Dedifferentiated amniotic fluid mesenchymal stem cell (primary cell): ENCODE data around the gene DEPP1.
A peak's percentile ranks its signal among the peaks of the same experiment; 100 is the strongest.

Experiments used
- DNase-seq: peaks from one replicate; pipeline ENCODE4 v3.0.0-alpha.2; 2016; ENCODE audit errors: extremely low spot score

Gene DEPP1

GRCh38 chr10:44993226-44993921, 14.8 kb upstream of the DEPP1 start:
- DNase-seq: no peak

DNA sequence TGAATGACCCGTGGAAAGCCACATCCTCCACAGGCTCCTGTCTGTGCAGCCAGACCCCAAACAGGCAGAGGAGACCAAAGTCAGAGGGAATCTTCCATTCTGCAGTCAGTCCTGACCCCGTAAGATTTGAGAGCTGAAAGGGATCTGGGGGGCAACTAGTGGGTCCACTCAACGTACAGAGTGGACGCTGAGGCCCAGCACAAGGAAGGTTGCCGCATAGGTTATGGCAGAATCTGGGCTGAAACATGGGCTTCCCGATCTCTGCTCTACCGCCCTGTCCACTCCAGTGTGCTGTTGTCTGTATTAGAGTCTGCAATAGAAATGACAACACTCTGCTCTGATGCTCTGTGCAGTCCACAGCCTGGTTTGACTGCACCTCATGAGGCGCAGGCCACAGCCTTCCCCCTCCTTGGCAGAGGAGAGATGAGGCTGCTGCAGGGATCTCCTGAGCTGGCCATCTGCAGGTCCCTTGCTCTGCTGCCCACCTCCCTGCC, 14.2 kb upstream of the DEPP1 start:
- DNase-seq: no peak

DNA sequence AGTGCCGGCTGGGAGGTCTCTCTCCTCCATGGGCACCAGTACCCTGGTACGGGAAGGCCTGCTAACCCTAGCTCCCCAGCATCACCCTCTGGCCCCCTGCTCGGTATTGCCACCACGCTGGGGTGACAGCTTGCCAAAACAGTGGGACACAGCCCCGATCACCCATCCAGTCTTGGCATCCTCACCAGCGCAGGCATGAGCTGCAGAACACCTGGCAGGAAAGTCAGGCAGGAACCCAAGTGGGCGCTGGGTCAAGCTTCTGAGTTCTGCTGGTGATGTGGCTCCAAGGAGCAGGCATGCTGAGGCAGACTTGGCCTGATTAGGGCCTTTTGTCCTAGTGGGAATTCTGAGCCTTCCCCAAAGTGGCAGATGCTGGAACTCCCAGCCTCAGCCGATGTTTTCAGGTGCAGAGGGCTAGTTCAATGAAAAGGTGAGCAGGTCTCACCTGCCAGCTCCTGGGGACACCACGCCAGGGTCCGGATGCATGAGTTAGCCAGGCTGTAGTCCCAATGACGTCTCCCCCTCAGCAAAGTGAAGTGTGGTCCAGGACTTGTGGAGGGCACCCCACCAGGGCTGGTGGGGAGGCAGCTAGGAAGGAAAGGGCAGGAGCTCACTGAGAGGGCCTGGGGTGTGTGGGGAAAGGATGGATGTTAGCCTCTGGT, 13.6 kb upstream of the DEPP1 start:
- no peak for DNase-seq

DNA sequence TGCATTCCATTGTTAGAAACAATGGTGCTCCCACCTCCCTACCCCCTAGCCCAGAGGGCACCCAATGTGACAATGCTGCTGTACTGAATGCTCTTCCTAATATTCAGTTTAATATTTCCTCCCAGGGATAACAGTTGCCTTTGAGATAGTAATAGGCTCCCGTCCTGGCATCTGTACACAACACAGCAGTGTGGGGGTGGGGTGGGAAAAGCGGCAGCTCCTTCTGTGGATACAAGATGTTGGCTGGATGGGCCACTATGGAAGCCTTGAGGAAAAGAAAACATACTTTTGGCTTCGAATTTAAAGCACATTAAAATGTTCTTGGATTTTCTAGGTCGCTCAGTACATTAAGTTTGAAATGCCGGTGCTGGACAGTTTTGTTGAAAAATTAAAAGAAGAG, 13.0 kb upstream of the DEPP1 start:
- no peak for DNase-seq

GRCh38 chr10:44990965-44991364, 12.4 kb upstream of the DEPP1 start:
- no peak for DNase-seq

DNA sequence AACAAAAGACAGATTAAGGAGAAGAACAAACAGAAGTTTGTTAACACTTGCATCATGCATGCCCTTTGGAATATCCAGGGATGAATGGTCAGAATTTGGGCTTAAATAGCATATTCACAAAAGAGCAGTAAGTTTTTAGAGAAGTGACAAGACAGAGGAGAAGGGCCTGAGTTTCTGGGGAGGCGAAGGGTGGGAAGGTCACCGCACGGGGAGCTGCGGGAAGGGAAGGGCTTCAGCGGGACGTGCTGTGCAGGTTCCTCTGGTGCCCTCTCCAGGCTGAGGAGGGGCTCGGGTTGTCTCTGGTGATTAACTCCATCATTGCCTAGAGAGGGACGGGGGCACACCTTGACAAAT, 11.7 kb upstream of the DEPP1 start:
- DNase-seq: no peak

DNA sequence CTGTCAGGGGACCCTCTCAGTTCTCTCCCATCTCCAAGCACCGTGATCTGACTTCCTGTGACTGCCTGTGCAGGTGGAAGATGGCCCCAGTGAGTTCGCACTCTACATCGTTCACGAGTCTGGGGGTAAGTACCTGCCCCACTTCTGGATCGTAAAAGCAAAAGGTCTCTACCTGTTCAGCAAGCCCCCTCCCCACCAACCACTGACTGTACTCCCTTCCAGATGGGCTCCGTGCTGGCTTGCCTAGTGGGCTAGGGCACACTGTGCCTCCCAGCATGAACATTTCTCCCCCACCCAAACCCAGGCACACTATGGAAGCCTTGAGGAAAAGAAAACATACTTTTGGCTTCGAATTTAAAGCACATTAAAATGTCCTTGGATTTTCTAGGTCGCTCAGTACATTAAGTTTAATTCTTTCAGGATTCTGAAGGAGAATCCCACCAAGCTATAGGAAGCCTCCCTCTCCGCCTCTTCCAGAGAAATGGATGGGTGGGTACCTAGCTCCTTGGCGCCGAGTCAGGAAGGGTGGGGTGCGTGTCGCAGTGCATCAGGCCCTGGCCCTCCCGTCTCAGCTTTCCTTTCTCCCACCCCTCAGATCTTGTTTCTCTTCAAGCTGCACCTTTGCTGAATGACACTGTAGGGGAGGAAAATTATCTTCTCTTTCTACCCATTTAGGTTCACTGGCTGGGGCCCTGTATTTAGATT, 11.1 kb upstream of the DEPP1 start:
- no peak for DNase-seq

- DNase-seq: no peak
These were observed 10.5 kb upstream of the DEPP1 start for GRCh38 chr10:44988957-44989585.

- no peak for DNase-seq
These were observed 8.1 kb upstream of the DEPP1 start for GRCh38 chr10:44986670-44987069.

GRCh38 chr10:44986179-44986578, 7.6 kb upstream of the DEPP1 start:
- DNase-seq: no peak

- DNase-seq: peak; percentile 81
These were observed 6.6 kb upstream of the DEPP1 start for GRCh38 chr10:44985175-44985681.

DNA sequence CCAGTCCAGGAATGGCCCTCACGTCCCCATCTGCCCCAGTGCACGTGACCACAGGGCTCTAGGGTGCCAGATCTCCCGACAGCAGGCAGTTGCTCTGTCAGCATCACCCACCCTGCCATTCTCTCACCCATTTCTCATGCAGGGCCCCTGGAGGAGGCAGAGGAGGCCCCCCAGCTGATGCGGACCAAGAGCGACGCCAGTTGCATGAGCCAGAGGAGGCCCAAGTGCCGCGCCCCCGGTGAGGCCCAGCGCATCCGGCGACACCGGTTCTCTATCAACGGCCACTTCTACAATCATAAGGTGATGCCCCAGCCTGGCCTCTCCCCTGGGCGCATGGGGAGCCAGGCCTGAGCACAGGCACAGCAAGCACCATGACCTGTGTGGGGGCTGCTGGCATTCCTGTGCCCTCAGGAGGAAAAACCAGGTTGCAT, 6.1 kb upstream of the DEPP1 start:
- DNase-seq: no peak

DNA sequence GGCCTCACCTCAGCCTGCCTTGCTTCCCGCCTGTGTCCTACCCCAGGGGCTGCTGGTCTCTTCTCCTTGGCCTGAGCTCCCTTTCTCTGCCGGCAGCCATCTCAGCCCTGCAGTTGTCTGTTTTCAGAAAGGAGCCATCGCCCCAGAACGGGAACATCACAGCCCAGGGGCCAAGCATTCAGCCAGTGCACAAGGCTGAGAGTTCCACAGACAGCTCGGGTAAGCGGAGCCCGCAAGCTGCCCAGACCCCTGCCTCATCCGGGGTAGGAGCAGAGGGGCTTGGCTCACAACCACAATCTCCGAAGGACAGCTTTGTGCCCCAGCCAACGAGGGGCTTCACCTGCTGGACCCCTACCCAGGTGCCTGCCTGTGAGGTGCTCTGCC, 5.3 kb upstream of the DEPP1 start:
- DNase-seq: no peak

GRCh38 chr10:44983066-44983894, 4.7 kb upstream of the DEPP1 start:
- DNase-seq: no peak

GRCh38 chr10:44982496-44982895, 3.9 kb upstream of the DEPP1 start:
- no peak for DNase-seq

- no peak for DNase-seq
These were observed 3.5 kb upstream of the DEPP1 start for GRCh38 chr10:44982114-44982460.

GRCh38 chr10:44981172-44982113, 2.8 kb upstream of the DEPP1 start:
- DNase-seq: peak; percentile 91

DNA sequence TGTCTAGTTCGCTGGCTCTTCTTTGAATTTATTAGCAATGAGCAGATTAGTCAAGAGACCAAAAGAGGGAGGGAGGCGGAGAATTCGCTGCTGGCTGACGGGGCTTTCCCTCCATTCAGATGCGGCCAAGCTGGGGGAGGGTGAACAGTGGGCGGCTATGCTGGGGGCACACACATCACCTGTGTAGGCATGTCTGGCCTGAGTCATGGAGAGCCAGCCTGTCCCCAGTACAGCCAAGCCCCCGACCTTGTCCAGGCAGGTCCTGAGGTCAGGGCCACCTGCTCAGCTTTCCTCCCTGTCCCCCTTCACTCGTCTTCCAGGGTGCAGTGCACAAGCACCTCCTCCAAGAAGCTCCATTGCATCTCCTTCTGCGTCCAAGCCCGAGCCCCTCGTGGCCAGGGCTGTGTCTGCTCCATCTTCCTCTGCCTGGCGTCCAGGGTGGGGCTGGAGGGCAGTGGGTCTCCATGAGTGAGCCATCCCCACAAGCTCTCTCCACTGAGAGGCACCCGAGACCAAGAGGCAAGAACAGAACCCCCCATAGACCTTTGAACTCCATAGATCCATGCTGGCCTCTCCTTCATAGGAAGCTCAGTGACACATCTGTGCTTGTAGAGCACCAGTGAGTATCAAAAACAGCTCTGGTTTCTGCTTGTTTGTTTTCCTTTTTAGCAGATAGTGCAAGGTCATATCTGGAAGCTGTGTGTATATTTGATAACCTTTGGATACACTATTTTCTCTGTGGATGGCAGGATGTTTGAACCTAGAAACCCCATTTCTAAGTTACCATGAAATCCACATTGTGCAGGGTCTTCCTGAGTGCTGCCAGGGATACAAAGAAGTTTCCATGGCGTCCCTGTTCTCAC, 1.9 kb upstream of the DEPP1 start:
- no peak for DNase-seq
